Measurements from ENCODE around the gene SIPA1L3. TPM values are rescaled to one million over a fixed set of nuclear protein-coding genes. Genes with fewer than 3 reads are reported as not detected.

The SIPA1L3 gene
- total RNA-seq, 2 experiments from 2014 or later = 15.5 to 17.7 TPM

GRCh38 chr19:37986048-37986750 is 79.2 kb downstream of the SIPA1L3 start:
- DNase-seq (peak in 1 of 14 experiments; percentile 22), ATAC-seq (ENCODE audit: poor library complexity) (no peak)
- Histone ChIP-seq H3K27ac (ENCODE audit: low read depth in 1 of 2, low read length in 2 of 2) (no peak overlapping the region), H3K4me1 (ENCODE audit: insufficient read depth, low read length) (peaks cover 7% of the 10 kb centered on the region), H3K9me3 (ENCODE audit: control insufficient read depth in 1 of 2, insufficient read depth in 1 of 2, low read length in 2 of 2) (no peaks in the 10 kb centered on the region), H3K4me3 (ENCODE audit: low read length) (no peak overlapping the region), H3K36me3 (ENCODE audit: insufficient read depth, low read length) (no peaks in the 10 kb centered on the region), H3K27me3 (ENCODE audit: control insufficient read depth in 1 of 2, insufficient read depth in 2 of 2, low read length in 2 of 2) (no peaks in the 10 kb centered on the region)
- intact Hi-C loops (cut with DNase I, micrococcal nuclease) = no loop called here
- POLR2A ChIA-PET = no interaction called here
- TF ChIP-seq CTCF (IDR thresholded peaks at IDR 0.05) = no peak
- Mint-ChIP-seq H3K36me3 (ENCODE audit: low read depth) (no peaks in the 10 kb centered on the region), H3K9me3 (no peaks in the 10 kb centered on the region), H3K27ac (peak overlapping the region; percentile 64), H3K4me1 (ENCODE audit: low read depth) (peaks cover 26% of the 10 kb centered on the region), H3K4me3 (no peak overlapping the region), H3K27me3 (no peaks in the 10 kb centered on the region)
- CTCF ChIA-PET = interaction anchor here (1.0 kb wide), 1 partner anchor 33 kb away, joined by 3 read pairs; no protein-coding TSS in a partner anchor

GRCh38 chr19:37987356-37988332 is 80.6 kb downstream of the SIPA1L3 start:
- H3K36me3 Mint-ChIP-seq (ENCODE audit: low read depth) = no peaks in the 10 kb centered on the region
- no peaks in the 10 kb centered on the region for H3K9me3 Mint-ChIP-seq
- CTCF ChIA-PET = interaction anchor here (1.0 kb wide), 1 partner anchor 31 kb away, joined by 3 read pairs; no protein-coding TSS in a partner anchor
- H3K4me3 Mint-ChIP-seq = no peak overlapping the region
- no peak for TF ChIP-seq CTCF (IDR thresholded peaks at IDR 0.05)
- intact Hi-C loops (cut with DNase I, micrococcal nuclease) = no loop called here
- H3K4me1 Mint-ChIP-seq (ENCODE audit: low read depth) = peaks cover 26% of the 10 kb centered on the region
- ATAC-seq (ENCODE audit: poor library complexity) (no peak), DNase-seq (no peak)
- no peak overlapping the region for H3K4me3 ChIP-seq (ENCODE audit: low read length)
- H3K4me1 ChIP-seq (ENCODE audit: insufficient read depth, low read length) = peaks cover 7% of the 10 kb centered on the region
- H3K27me3 Mint-ChIP-seq = no peaks in the 10 kb centered on the region
- POLR2A ChIA-PET = no interaction called here
- no peaks in the 10 kb centered on the region for H3K27me3 ChIP-seq (ENCODE audit: control insufficient read depth in 1 of 2, insufficient read depth in 2 of 2, low read length in 2 of 2)
- no peak overlapping the region for H3K27ac Mint-ChIP-seq
- H3K36me3 ChIP-seq (ENCODE audit: insufficient read depth, low read length) = no peaks in the 10 kb centered on the region
- no peaks in the 10 kb centered on the region for H3K9me3 ChIP-seq (ENCODE audit: control insufficient read depth in 1 of 2, insufficient read depth in 1 of 2, low read length in 2 of 2)
- no peak overlapping the region for H3K27ac ChIP-seq (ENCODE audit: low read depth in 1 of 2, low read length in 2 of 2)

- no peaks in the 10 kb centered on the region for H3K36me3 ChIP-seq (ENCODE audit: insufficient read depth, low read length)
- no peak for TF ChIP-seq CTCF (IDR thresholded peaks at IDR 0.05)
- no peaks in the 10 kb centered on the region for H3K27me3 ChIP-seq (ENCODE audit: control insufficient read depth in 1 of 2, insufficient read depth in 2 of 2, low read length in 2 of 2)
- H3K4me1 ChIP-seq (ENCODE audit: insufficient read depth, low read length) = peaks cover 7% of the 10 kb centered on the region
- Mint-ChIP-seq H3K27ac (no peak overlapping the region), H3K4me3 (no peak overlapping the region), H3K36me3 (ENCODE audit: low read depth) (no peaks in the 10 kb centered on the region), H3K27me3 (no peaks in the 10 kb centered on the region), H3K4me1 (ENCODE audit: low read depth) (peaks cover 26% of the 10 kb centered on the region), H3K9me3 (no peaks in the 10 kb centered on the region)
- CTCF ChIA-PET = no interaction called here
- H3K27ac ChIP-seq (ENCODE audit: low read depth in 1 of 2, low read length in 2 of 2) = no peak overlapping the region
- no peaks in the 10 kb centered on the region for H3K9me3 ChIP-seq (ENCODE audit: control insufficient read depth in 1 of 2, insufficient read depth in 1 of 2, low read length in 2 of 2)
- intact Hi-C loops (cut with DNase I, micrococcal nuclease) = no loop called here
- no peak for ATAC-seq (ENCODE audit: poor library complexity)
- no peak for DNase-seq
- POLR2A ChIA-PET = interaction anchor here (0.6 kb wide), 1 partner anchor 24 kb away, joined by 4 read pairs; no protein-coding TSS in a partner anchor
- no peak overlapping the region for H3K4me3 ChIP-seq (ENCODE audit: low read length)
These were observed 82.0 kb downstream of the SIPA1L3 start for GRCh38 chr19:37988758-37989635.
